ENCODE data around the gene PTPRJ.

DNA sequence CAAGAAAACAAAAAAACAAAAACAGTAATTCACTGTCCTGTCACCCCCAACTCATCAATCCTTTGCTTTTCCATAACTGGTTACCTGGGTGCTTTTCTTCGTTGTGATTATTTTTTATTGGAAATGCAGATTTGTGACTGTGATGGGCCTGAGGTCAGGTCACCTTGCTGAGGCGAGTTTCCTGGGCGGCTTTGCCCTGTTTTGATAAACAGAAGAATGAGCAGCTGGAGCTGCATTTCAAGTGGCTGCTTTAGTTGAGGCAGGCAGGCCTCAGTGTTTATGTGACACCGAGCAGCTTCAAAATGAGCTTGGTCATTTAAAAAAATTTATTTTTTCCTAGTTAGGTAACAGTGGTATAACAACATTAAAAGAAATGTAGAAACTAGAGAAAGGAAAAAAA is 22.2 kb downstream of the PTPRJ start:
- TF ChIP-seq, protein P1, sequence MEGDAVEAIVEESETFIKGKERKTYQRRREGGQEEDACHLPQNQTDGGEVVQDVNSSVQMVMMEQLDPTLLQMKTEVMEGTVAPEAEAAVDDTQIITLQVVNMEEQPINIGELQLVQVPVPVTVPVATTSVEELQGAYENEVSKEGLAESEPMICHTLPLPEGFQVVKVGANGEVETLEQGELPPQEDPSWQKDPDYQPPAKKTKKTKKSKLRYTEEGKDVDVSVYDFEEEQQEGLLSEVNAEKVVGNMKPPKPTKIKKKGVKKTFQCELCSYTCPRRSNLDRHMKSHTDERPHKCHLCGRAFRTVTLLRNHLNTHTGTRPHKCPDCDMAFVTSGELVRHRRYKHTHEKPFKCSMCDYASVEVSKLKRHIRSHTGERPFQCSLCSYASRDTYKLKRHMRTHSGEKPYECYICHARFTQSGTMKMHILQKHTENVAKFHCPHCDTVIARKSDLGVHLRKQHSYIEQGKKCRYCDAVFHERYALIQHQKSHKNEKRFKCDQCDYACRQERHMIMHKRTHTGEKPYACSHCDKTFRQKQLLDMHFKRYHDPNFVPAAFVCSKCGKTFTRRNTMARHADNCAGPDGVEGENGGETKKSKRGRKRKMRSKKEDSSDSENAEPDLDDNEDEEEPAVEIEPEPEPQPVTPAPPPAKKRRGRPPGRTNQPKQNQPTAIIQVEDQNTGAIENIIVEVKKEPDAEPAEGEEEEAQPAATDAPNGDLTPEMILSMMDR (conservative IDR thresholded peaks at IDR 0.05): no peak
- TF ChIP-seq EZH2 (IDR thresholded peaks at IDR 0.05; ENCODE audit: low read depth): no peak

Data from PC-9 (cell line).